GM19193 (cell line): Measurements from ENCODE around the gene GRIPAP1.

Experiments
- POLR2A ChIP-seq: IDR thresholded peaks from 4 replicates; pipeline ENCODE4 v1.6.1; 2011; ENCODE audit not compliant: insufficient read depth, insufficient read length; ENCODE audit errors: extremely low read depth

The GRIPAP1 gene

GRCh38 chrX:49002091-49002935 lies at the start of gene GRIPAP1:
Gene GRIPAP1, minus strand, starts transcription at chrX:49002264. Its CDS starts 35 bp downstream, at chrX:49002229.
- peak; percentile 80 for TF ChIP-seq POLR2A

GRCh38 chrX:49043987-49044281 lies 41.9 kb upstream of the GRIPAP1 start:
- no peak for TF ChIP-seq POLR2A

- TF ChIP-seq POLR2A = no peak
These were observed 41.3 kb upstream of the GRIPAP1 start, which contains the start of gene TFE3 for GRCh38 chrX:49043220-49043986. Gene TFE3, minus strand, starts transcription at chrX:49043357. Its CDS starts 131 bp downstream, at chrX:49043226.

- no peak for TF ChIP-seq POLR2A
These were observed 40.6 kb upstream of the GRIPAP1 start for GRCh38 chrX:49042581-49043219.

GRCh38 chrX:49041744-49042580 lies 39.9 kb upstream of the GRIPAP1 start:
- TF ChIP-seq POLR2A = no peak

GRCh38 chrX:49040376-49040955 lies 38.4 kb upstream of the GRIPAP1 start:
- TF ChIP-seq POLR2A = no peak

GRCh38 chrX:49039598-49040375 lies 37.7 kb upstream of the GRIPAP1 start:
- TF ChIP-seq POLR2A = no peak

GRCh38 chrX:49037883-49038475 lies 35.9 kb upstream of the GRIPAP1 start:
- TF ChIP-seq POLR2A = no peak

- TF ChIP-seq POLR2A = no peak
These were observed 28.2 kb upstream of the GRIPAP1 start for GRCh38 chrX:49030283-49030682.

- TF ChIP-seq POLR2A = no peak
These were observed 27.8 kb upstream of the GRIPAP1 start for GRCh38 chrX:49029876-49030275.

GRCh38 chrX:49019599-49020249 lies 17.7 kb upstream of the GRIPAP1 start:
- TF ChIP-seq POLR2A = no peak

- no peak for TF ChIP-seq POLR2A
These were observed 17.0 kb upstream of the GRIPAP1 start for GRCh38 chrX:49019050-49019449.

- TF ChIP-seq POLR2A = no peak
These were observed 1.6 kb upstream of the GRIPAP1 start for GRCh38 chrX:49003696-49004095.
